ENCODE results near the gene GAGE13.

DNA sequence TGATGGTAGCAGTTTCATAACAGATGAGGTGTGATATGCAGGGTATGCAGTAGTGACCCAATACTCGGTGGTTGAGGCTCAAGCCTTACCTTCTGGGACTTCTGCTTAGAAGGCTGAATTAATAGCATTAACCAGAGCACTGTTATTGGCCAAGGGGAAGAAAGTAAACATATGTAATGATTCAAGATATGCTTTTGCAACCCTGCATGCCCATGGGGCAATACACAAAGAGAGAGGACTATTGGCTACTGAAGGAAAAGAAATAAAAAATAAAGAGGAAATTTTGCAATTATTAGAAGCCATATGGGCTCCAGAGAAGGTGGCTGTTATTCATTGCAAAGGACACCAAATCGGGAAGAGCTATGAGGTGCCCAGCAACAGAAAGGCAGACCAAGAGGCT is 19.2 kb upstream of the GAGE13 start:
- TF ChIP-seq POLR2AphosphoS5 (IDR thresholded peaks at IDR 0.05; ENCODE audit: low read depth, low read length) (no peak), TAF1 (IDR thresholded peaks at IDR 0.05; ENCODE audit: borderline replicate concordance, insufficient read depth, low read length) (no peak), SIN3A (IDR thresholded peaks at IDR 0.05; ENCODE audit: borderline replicate concordance, insufficient read depth, low read length) (no peak), FOXP2 (optimal IDR thresholded peaks at IDR 0.05; ENCODE audit: borderline replicate concordance, extremely low read depth, extremely low read length, insufficient read depth) (no peak)
- TF ChIP-seq, protein P1, sequence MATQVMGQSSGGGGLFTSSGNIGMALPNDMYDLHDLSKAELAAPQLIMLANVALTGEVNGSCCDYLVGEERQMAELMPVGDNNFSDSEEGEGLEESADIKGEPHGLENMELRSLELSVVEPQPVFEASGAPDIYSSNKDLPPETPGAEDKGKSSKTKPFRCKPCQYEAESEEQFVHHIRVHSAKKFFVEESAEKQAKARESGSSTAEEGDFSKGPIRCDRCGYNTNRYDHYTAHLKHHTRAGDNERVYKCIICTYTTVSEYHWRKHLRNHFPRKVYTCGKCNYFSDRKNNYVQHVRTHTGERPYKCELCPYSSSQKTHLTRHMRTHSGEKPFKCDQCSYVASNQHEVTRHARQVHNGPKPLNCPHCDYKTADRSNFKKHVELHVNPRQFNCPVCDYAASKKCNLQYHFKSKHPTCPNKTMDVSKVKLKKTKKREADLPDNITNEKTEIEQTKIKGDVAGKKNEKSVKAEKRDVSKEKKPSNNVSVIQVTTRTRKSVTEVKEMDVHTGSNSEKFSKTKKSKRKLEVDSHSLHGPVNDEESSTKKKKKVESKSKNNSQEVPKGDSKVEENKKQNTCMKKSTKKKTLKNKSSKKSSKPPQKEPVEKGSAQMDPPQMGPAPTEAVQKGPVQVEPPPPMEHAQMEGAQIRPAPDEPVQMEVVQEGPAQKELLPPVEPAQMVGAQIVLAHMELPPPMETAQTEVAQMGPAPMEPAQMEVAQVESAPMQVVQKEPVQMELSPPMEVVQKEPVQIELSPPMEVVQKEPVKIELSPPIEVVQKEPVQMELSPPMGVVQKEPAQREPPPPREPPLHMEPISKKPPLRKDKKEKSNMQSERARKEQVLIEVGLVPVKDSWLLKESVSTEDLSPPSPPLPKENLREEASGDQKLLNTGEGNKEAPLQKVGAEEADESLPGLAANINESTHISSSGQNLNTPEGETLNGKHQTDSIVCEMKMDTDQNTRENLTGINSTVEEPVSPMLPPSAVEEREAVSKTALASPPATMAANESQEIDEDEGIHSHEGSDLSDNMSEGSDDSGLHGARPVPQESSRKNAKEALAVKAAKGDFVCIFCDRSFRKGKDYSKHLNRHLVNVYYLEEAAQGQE (IDR thresholded peaks at IDR 0.05; ENCODE audit: insufficient read depth in 1 of 2, low read depth in 2 of 2, low read length in 2 of 2), result no peak
